Measurements from ENCODE around the gene COBLL1. TPM values are rescaled to one million over a fixed set of nuclear protein-coding genes. Genes with fewer than 3 reads are reported as not detected.

COBLL1 gene
- total RNA-seq, 1 experiment from 2014 or later = 5.9 TPM

GRCh38 chr2:164697688-164698461 is 143.7 kb downstream of the COBLL1 start:
- H2BK20ac ChIP-seq (ENCODE audit: low read depth, low read length, poor library complexity, severe bottlenecking) = no peak overlapping the region
- DNase-seq = no peak
- H2AK5ac ChIP-seq (ENCODE audit: insufficient read length, low read length) = no peak overlapping the region
- H3K9me3 ChIP-seq (ENCODE audit: control insufficient read depth, low read depth, low read length) = no peaks in the 10 kb centered on the region
- peaks cover 0 to 3% of the 10 kb centered on the region in 2 experiments; a peak in 1 of 4 replicates for H3K4me1 Mint-ChIP-seq
- H3K4me3 Mint-ChIP-seq = no peak overlapping the region
- no peaks in the 10 kb centered on the region for H4K20me1 ChIP-seq (ENCODE audit: control insufficient read depth, insufficient read depth, insufficient read length)
- no peak overlapping the region for H3K4me2 ChIP-seq (ENCODE audit: insufficient read depth, insufficient read length, low read length)
- H3K9me3 Mint-ChIP-seq = no peaks in the 10 kb centered on the region
- H3K27me3 Mint-ChIP-seq (ENCODE audit: low read depth) = no peaks in the 10 kb centered on the region
- no peak overlapping the region for H3K23ac ChIP-seq (ENCODE audit: insufficient read length, low read depth, low read length)
- no peaks in the 10 kb centered on the region for H3K27me3 ChIP-seq (ENCODE audit: insufficient read depth, low read length)
- no peak overlapping the region for H3K56ac ChIP-seq (ENCODE audit: insufficient read length, low read depth, low read length)
- H3K14ac ChIP-seq (ENCODE audit: insufficient read depth, low read length) = no peak overlapping the region
- H4K8ac ChIP-seq (replicated peaks; ENCODE audit: insufficient read length, low read depth, low read length) = no peak overlapping the region
- H3K9ac ChIP-seq (ENCODE audit: extremely low read depth, insufficient read length, low read length) = no peak overlapping the region
- H2AFZ ChIP-seq (ENCODE audit: low read length) = no peak overlapping the region
- no peaks in the 10 kb centered on the region for H3K36me3 Mint-ChIP-seq (ENCODE audit: insufficient read depth in 1 of 3, low read depth in 3 of 3)
- H3K18ac ChIP-seq (ENCODE audit: insufficient read length, low read depth, low read length) = no peak overlapping the region
- H3K23me2 ChIP-seq (ENCODE audit: insufficient read length, low read depth, low read length, poor library complexity, severe bottlenecking) = no peaks in the 10 kb centered on the region
- H2BK15ac ChIP-seq (ENCODE audit: low read depth, low read length) = no peak overlapping the region
- no peak overlapping the region for H2BK120ac ChIP-seq (ENCODE audit: low read depth, low read length, poor library complexity, severe bottlenecking)
- H3T11ph ChIP-seq (ENCODE audit: low read length) = no peak overlapping the region
- no peak overlapping the region for H4K5ac ChIP-seq (ENCODE audit: insufficient read length, low read depth, low read length)
- H2BK5ac ChIP-seq (ENCODE audit: insufficient read length, low read length) = no peak overlapping the region
- peak; percentile 74 for TF ChIP-seq CTCF (conservative IDR thresholded peaks at IDR 0.05)
- H4K91ac ChIP-seq (ENCODE audit: insufficient read length, low read depth, low read length) = no peak overlapping the region
- H2BK12ac ChIP-seq (ENCODE audit: insufficient read length, low read depth, low read length) = no peak overlapping the region
- no peaks in the 10 kb centered on the region for H3K79me2 ChIP-seq (ENCODE audit: insufficient read depth, low read length)
- WGBS (ENCODE audit: extremely low coverage, insufficient read length, low lambda C conversion rate) = no CpG with 5 or more reads among the region's 3 CpGs
- no peak overlapping the region for H3K4ac ChIP-seq (ENCODE audit: low read depth, low read length)
- no peak overlapping the region for H3K27ac Mint-ChIP-seq
- no peaks in the 10 kb centered on the region for H3K4me1 ChIP-seq (ENCODE audit: insufficient read depth, low read length)
- no peaks in the 10 kb centered on the region for H3K79me1 ChIP-seq (ENCODE audit: insufficient read depth, low read depth, low read length, poor library complexity, severe bottlenecking)
- no peak overlapping the region for H3K27ac ChIP-seq (ENCODE audit: insufficient read length, low read depth, low read length)
